Mammary epithelial cell (primary cell): Measurements from ENCODE around the gene WAC.

ENCODE experiments used
- EZH2 ChIP-seq: IDR thresholded peaks from 2 replicates; pipeline ENCODE4 v1.6.1; 2012; ENCODE audit warnings: low read length, inconsistent platforms, borderline replicate concordance
- TF ChIP-seq, protein P1 (sequence below), 2 donors: IDR thresholded peaks in 1 of 2; conservative IDR thresholded peaks in 1 of 2; 2 replicates each; pipeline ENCODE4 v1.5.1; 2011 to 2012; ENCODE audit warnings: inconsistent platforms in 2 of 2, low read length in 2 of 2, mild to moderate bottlenecking in 2 of 2, control low read depth in 1 of 2, low read depth in 1 of 2; ENCODE audit not compliant: insufficient read depth in 1 of 2; ENCODE audit errors: extremely low read depth in 1 of 2

DNA sequence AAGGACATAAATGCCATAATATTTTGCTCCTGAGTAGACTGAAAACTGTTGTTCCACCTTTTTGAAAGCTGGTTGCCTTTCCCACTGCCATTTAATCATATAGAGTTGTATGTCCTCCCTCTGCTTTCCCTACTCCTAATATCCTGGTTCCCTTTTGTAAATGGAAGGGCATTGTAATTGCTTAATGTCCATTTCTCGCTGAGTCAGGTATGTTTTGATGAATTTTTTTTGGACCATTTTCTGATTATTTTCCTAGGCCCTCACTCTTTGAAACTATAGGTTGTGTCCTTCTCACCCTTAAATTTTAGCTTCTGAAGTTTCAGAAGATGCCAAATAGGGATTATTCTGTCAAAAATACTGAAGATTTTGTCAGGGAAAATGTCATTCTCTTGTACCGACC lies 45.5 kb downstream of the WAC start:
- TF ChIP-seq EZH2: no peak
- TF ChIP-seq, protein P1, sequence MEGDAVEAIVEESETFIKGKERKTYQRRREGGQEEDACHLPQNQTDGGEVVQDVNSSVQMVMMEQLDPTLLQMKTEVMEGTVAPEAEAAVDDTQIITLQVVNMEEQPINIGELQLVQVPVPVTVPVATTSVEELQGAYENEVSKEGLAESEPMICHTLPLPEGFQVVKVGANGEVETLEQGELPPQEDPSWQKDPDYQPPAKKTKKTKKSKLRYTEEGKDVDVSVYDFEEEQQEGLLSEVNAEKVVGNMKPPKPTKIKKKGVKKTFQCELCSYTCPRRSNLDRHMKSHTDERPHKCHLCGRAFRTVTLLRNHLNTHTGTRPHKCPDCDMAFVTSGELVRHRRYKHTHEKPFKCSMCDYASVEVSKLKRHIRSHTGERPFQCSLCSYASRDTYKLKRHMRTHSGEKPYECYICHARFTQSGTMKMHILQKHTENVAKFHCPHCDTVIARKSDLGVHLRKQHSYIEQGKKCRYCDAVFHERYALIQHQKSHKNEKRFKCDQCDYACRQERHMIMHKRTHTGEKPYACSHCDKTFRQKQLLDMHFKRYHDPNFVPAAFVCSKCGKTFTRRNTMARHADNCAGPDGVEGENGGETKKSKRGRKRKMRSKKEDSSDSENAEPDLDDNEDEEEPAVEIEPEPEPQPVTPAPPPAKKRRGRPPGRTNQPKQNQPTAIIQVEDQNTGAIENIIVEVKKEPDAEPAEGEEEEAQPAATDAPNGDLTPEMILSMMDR (conservative IDR thresholded peaks at IDR 0.05 in 1 of 2, IDR thresholded peaks at IDR 0.05 in 1 of 2; ENCODE audit: extremely low read depth in 1 of 2, insufficient read depth in 1 of 2, low read depth in 1 of 2, low read length in 2 of 2): no peak
